Activated T-helper 1 cell treated with Interleukin-2 at 50 U/mL for 16 hours (primary cell): ENCODE results near the gene AGAP1.

ENCODE experiments used
- DNase-seq: peaks from one replicate; pipeline ENCODE4 v3.0.0-alpha.2; 2020; ENCODE audit warnings: low read depth

AGAP1 gene

GRCh38 chr2:235966932-235967757 lies 473.3 kb downstream of the AGAP1 start:
- no peak for DNase-seq

GRCh38 chr2:235968155-235968554 lies 474.3 kb downstream of the AGAP1 start:
- DNase-seq: no peak

- DNase-seq: no peak
Measured at GRCh38 chr2:235968616-235969324, 474.9 kb downstream of the AGAP1 start.

GRCh38 chr2:235970204-235971040 lies 476.6 kb downstream of the AGAP1 start:
- no peak for DNase-seq

GRCh38 chr2:235976516-235976915 lies 482.7 kb downstream of the AGAP1 start:
- DNase-seq: no peak

- no peak for DNase-seq
Measured at GRCh38 chr2:235976956-235977355, 483.1 kb downstream of the AGAP1 start.

- DNase-seq: no peak
Measured at GRCh38 chr2:235977445-235977844, 483.6 kb downstream of the AGAP1 start.

- no peak for DNase-seq
Measured at GRCh38 chr2:235978022-235978421, 484.2 kb downstream of the AGAP1 start.

GRCh38 chr2:235979037-235979436 lies 485.2 kb downstream of the AGAP1 start:
- DNase-seq: no peak

GRCh38 chr2:235979753-235980435 lies 486.1 kb downstream of the AGAP1 start:
- DNase-seq: no peak

GRCh38 chr2:235981631-235982030 lies 487.8 kb downstream of the AGAP1 start:
- no peak for DNase-seq

- DNase-seq: no peak
Measured at GRCh38 chr2:235983016-235983415, 489.2 kb downstream of the AGAP1 start.

- DNase-seq: no peak
Measured at GRCh38 chr2:235984552-235984951, 490.7 kb downstream of the AGAP1 start.

GRCh38 chr2:235986361-235986760 lies 492.5 kb downstream of the AGAP1 start:
- no peak for DNase-seq

GRCh38 chr2:235988271-235989015 lies 494.6 kb downstream of the AGAP1 start:
- DNase-seq: no peak

GRCh38 chr2:235989591-235989990 lies 495.7 kb downstream of the AGAP1 start:
- DNase-seq: no peak

- no peak for DNase-seq
Measured at GRCh38 chr2:235990344-235990743, 496.5 kb downstream of the AGAP1 start.

- DNase-seq: no peak
Measured at GRCh38 chr2:235992024-235992423, 498.2 kb downstream of the AGAP1 start.

- no peak for DNase-seq
Measured at GRCh38 chr2:235996419-235996818, 502.6 kb downstream of the AGAP1 start.

- DNase-seq: no peak
Measured at GRCh38 chr2:235999011-235999410, 505.2 kb downstream of the AGAP1 start.

- no peak for DNase-seq
Measured at GRCh38 chr2:236001166-236001828, 507.5 kb downstream of the AGAP1 start.
